Measurements from ENCODE around the gene CST11. TPM values are rescaled to one million over a fixed set of nuclear protein-coding genes. Genes with fewer than 3 reads are reported as not detected.

CST11 gene
- total and polyA plus RNA-seq, 9 of the 15 experiments (the other 6 are each of a cell fraction or from before 2014, with no cell fraction given): not detected

GRCh38 chr20:23419995-23420901 is 32.4 kb downstream of the CST11 start:
- H3K79me2 ChIP-seq (ENCODE audit: control insufficient read depth, insufficient read depth, low read length): peaks cover 58% of the 10 kb centered on the region
- peaks cover 5% of the 10 kb centered on the region; the same call in 2 of the 3 replicates for H3K36me3 ChIP-seq (ENCODE audit: control insufficient read depth, insufficient read depth, low read length)
- TSS peak; percentile 47 for BruUV-seq (replicated peaks)
- intact Hi-C loops (cut with micrococcal nuclease) (loop anchor here (5.0 kb wide), 1 partner anchor 63 kb away; no protein-coding TSS in a partner anchor), in situ Hi-C loops (cut with MboI) (no loop called here)
- FAIRE-seq: peak; percentile 77
- 1% methylated on average over 41 of the region's 58 CpGs for WGBS (ENCODE audit: insufficient coverage, low coverage, missing lambda C conversion rate)
- peak overlapping the region; percentile 85 to 97 for H3K9ac ChIP-seq (ENCODE audit: insufficient read depth in 1 of 2, low read depth in 2 of 2, low read length in 2 of 2)
- no peaks in the 10 kb centered on the region for H3K9me1 ChIP-seq (ENCODE audit: control insufficient read depth, insufficient read depth, low read length)
- H4K20me1 ChIP-seq (replicated peaks; ENCODE audit: control insufficient read depth, insufficient read depth, low read length): no peaks in the 10 kb centered on the region
- H3K9me3 ChIP-seq (replicated peaks; ENCODE audit: control insufficient read depth, insufficient read depth, low read depth, low read length): no peaks in the 10 kb centered on the region
- H3K4me1 ChIP-seq (replicated peaks in 1 of 2; ENCODE audit: control insufficient read depth in 2 of 2, insufficient read depth in 2 of 2, low read length in 2 of 2): peaks cover 11 to 14% of the 10 kb centered on the region in 2 experiments; a peak in 4 of 5 replicates
- no peaks in the 10 kb centered on the region for H3K27me3 ChIP-seq (ENCODE audit: control insufficient read depth in 2 of 2, insufficient read depth in 2 of 2, low read length in 2 of 2)
- POLR2A ChIA-PET: interaction anchor here (0.8 to 2.9 kb wide), 7 partner anchors 11 to 70 kb away, joined by 3 to 11 read pairs (median 5); partner anchors contain the start of gene NXT1
- H3K27ac ChIP-seq (ENCODE audit: extremely low read depth, low read depth, low read length): peak overlapping the region; percentile 86
- peak overlapping the region; percentile 80 for H3K4me2 ChIP-seq (ENCODE audit: insufficient read depth, low read length)
- CTCF ChIA-PET (ENCODE audit: low intra/inter-chr PET ratio): no interaction called here
- no peak overlapping the region for H2AFZ ChIP-seq (ENCODE audit: low read depth, low read length)
- DNase-seq (ENCODE audit: extremely low read depth in 1 of 4, low spot score in 3 of 4): peak; percentile 36 to 54 (median 50)
- ATAC-seq: peak; percentile 72
- peak overlapping the region; percentile 84 for H3K4me3 ChIP-seq
- TF ChIP-seq EP400 (IDR thresholded peaks at IDR 0.05) (no peak), ZNF133 (CRISPR knock-in tag; IDR thresholded peaks at IDR 0.05) (no peak), ZNF507 (tag; conservative IDR thresholded peaks at IDR 0.05) (no peak), EGR1 (conservative IDR thresholded peaks at IDR 0.05) (peak; percentile 64), ZBTB2 (IDR thresholded peaks at IDR 0.05) (no peak), ERF (CRISPR knock-in tag; IDR thresholded peaks at IDR 0.05) (no peak), PKNOX1 (IDR thresholded peaks at IDR 0.05) (peak; percentile 49), JUND (IDR thresholded peaks at IDR 0.05; ENCODE audit: borderline replicate concordance, low read depth, low read length) (no peak), JUND (tag; IDR thresholded peaks at IDR 0.05; ENCODE audit: borderline replicate concordance, low read depth, low read length) (no peak), ZFP91 (CRISPR knock-in tag; IDR thresholded peaks at IDR 0.05) (no peak), C11orf30 (IDR thresholded peaks at IDR 0.05; ENCODE audit: low read depth) (peak; percentile 83), MLLT1 (IDR thresholded peaks at IDR 0.05) (no peak), EHMT2 (IDR thresholded peaks at IDR 0.05) (no peak), SMARCC2 (IDR thresholded peaks at IDR 0.05; ENCODE audit: low read depth) (0 out of 2 replicates have a peak, but pooled peaks have one; percentile 36), KLF13 (tag; IDR thresholded peaks at IDR 0.05; ENCODE audit: borderline replicate concordance, low read depth) (no peak), ZFX (CRISPR knock-in tag; IDR thresholded peaks at IDR 0.05) (peak; percentile 5; the same call in 1 of the 2 replicates)
